ENCODE measurements around the gene UBR3.
"Not testable (repeated sequence)": the region's sequence is repeated elsewhere in the genome, so short reads cannot be mapped to it uniquely, and the experiment has no call there.

The UBR3 gene

DNA sequence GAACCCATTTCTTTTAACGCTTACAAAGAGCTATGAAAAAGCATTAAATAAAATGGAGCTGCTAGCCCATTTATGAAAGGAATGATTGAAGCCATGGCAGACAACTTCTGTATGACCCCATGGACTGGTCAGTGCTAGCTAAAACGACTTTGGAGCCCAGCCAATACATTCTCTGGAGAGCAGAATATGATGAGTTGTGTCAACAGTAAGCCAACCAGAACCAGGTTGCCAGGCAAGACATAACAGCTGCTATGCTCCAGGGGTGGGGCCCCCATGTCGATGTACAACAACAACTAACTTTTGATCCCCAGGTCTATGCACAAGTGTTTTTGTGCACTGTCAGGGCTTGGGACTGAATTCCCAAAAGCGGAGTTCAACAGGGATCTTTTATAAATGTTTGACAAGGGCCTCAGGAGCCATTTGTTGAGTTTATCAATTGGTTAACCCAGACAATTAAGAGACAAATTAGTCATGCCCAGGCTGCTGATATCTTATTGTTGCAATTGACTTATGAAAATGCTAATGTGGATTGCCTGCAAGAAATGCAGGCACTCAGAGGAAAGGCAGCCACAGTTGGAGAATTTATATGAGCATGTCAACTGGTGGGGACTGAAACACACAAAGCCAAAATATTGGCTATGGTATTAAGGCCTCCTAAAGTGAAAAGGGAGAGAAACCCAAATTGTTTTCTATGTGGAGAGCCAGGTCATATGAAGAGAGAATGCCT lies 286.1 kb downstream of the UBR3 start:
- no peaks in the 10 kb centered on the region for H3K36me3 ChIP-seq (ENCODE audit: control insufficient read depth, insufficient read depth, low read length)
- no peak overlapping the region for H3K4me3 ChIP-seq (replicated peaks; ENCODE audit: low read depth, low read length)
- DNase-seq (ENCODE audit: extremely low read depth, insufficient read length) = no peak
- H3K27me3 ChIP-seq (replicated peaks; ENCODE audit: control insufficient read depth, insufficient read depth, low read length) = no peaks in the 10 kb centered on the region; the same call in 1 of the 2 replicates
- TF ChIP-seq, protein P1, sequence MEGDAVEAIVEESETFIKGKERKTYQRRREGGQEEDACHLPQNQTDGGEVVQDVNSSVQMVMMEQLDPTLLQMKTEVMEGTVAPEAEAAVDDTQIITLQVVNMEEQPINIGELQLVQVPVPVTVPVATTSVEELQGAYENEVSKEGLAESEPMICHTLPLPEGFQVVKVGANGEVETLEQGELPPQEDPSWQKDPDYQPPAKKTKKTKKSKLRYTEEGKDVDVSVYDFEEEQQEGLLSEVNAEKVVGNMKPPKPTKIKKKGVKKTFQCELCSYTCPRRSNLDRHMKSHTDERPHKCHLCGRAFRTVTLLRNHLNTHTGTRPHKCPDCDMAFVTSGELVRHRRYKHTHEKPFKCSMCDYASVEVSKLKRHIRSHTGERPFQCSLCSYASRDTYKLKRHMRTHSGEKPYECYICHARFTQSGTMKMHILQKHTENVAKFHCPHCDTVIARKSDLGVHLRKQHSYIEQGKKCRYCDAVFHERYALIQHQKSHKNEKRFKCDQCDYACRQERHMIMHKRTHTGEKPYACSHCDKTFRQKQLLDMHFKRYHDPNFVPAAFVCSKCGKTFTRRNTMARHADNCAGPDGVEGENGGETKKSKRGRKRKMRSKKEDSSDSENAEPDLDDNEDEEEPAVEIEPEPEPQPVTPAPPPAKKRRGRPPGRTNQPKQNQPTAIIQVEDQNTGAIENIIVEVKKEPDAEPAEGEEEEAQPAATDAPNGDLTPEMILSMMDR (IDR thresholded peaks at IDR 0.05; ENCODE audit: insufficient read depth, low read length, poor library complexity, severe bottlenecking) = no peak

DNA sequence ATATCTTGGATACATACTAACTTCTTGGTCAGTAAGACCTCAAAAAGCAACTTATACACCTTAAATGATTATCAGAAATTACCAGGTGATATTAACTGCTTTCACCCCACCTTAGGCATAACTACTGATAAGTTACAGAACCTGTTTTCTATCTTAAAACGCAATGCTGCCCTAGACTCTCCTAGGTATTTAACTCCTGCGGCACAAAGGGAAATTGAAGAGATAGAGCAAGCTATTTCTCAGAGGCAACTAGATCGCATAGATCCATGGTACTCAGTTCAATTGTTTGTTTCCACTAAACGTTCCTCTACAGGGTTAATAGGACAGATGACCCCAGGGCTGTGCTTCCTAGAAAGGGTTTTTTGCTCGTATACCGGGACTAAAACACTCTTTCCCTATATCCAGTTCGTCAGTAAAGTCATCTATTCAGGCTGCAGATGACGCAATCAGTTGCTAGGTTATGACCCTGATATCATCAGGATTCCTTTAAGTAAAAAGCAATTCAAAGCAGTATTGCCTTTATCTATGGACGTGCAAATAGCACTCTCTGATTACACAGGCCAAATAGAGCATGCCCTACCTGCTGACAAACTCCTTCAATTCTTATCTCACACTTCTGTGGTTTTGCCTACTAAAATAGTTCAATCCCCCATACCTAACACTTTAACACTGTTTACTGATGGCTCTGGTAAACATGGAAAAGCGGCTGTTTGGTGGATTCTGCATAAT lies 288.4 kb downstream of the UBR3 start:
- TF ChIP-seq, protein P1 (IDR thresholded peaks at IDR 0.05; ENCODE audit: insufficient read depth, low read length, poor library complexity, severe bottlenecking) = no peak
- no peak for DNase-seq (ENCODE audit: extremely low read depth, insufficient read length)
- Histone ChIP-seq H3K27me3 (replicated peaks; ENCODE audit: control insufficient read depth, insufficient read depth, low read length) (no peaks in the 10 kb centered on the region; the same call in 1 of the 2 replicates), H3K36me3 (ENCODE audit: control insufficient read depth, insufficient read depth, low read length) (no peaks in the 10 kb centered on the region), H3K4me3 (replicated peaks; ENCODE audit: low read depth, low read length) (no peak overlapping the region)

DNA sequence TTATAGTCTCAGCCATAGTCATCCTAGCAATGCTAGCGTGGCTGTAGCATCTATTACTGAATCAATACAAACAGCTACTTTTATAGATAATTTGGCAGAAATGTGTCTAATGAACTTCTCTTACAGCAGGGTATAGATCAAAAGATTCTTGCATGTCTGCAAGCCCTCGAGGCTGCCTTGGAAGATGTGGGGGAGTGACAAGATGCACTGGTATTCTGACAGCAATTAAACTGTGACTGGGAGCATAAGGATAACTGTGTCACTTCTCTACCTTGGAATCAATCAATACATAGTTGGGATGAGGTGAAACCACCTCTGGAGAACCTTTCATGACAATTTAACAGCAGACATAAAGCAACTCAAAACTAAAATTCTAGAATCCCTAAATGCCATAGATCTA lies 291.4 kb downstream of the UBR3 start:
- H3K36me3 ChIP-seq (ENCODE audit: control insufficient read depth, insufficient read depth, low read length) = no peaks in the 10 kb centered on the region
- TF ChIP-seq, protein P1 (IDR thresholded peaks at IDR 0.05; ENCODE audit: insufficient read depth, low read length, poor library complexity, severe bottlenecking) = no peak
- H3K27me3 ChIP-seq (replicated peaks; ENCODE audit: control insufficient read depth, insufficient read depth, low read length) = no peaks in the 10 kb centered on the region; the same call in 1 of the 2 replicates
- no peak overlapping the region for H3K4me3 ChIP-seq (replicated peaks; ENCODE audit: low read depth, low read length)
- DNase-seq (ENCODE audit: extremely low read depth, insufficient read length) = no peak

DNA sequence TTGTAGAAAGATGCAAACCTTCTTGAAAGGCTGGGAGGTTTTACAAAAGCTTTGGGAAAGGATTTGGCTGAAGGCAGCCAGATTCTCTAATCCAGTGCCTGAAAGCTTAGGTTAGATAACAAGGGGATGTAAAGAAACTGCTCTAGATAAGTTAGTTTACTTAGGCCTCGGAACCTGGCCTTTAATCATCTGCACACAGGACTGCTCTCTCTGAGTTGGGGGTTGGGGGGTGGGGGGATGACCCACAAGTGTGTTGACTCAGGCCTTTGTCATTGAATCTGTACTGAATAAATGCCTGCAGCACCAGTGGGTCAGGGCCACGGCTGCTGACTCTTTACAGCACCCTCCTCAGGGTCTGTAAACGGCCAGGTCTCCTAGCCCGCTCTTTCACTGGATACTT lies 292.1 kb downstream of the UBR3 start:
- DNase-seq (ENCODE audit: extremely low read depth, insufficient read length); H3K27me3 ChIP-seq (replicated peaks; ENCODE audit: control insufficient read depth, insufficient read depth, low read length); H3K36me3 ChIP-seq (ENCODE audit: control insufficient read depth, insufficient read depth, low read length); H3K4me3 ChIP-seq (replicated peaks; ENCODE audit: low read depth, low read length): not testable (repeated sequence)

DNA sequence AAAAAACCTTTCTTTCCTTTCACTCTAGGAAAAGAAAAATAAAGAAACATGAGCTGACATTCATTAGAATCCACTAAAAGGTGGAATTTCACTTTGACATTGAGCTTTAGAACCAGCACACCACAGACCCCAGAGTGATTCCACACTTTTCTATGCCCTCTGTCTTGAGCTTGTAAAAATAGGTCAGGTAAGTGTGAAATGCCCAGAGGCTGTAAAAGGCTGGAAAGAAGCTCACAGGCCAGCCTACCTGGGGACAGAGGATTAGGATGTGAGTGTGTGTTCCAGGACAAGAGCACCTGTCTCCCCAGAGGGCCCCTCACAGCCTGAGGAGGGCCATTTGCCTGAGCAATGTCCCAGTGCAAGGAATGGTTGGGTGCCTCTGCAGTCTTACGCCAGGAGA lies 294.4 kb downstream of the UBR3 start:
- TF ChIP-seq, protein P1 (IDR thresholded peaks at IDR 0.05; ENCODE audit: insufficient read depth, low read length, poor library complexity, severe bottlenecking) = no peak
- Histone ChIP-seq H3K36me3 (ENCODE audit: control insufficient read depth, insufficient read depth, low read length) (no peaks in the 10 kb centered on the region), H3K4me3 (replicated peaks; ENCODE audit: low read depth, low read length) (no peak overlapping the region), H3K27me3 (replicated peaks; ENCODE audit: control insufficient read depth, insufficient read depth, low read length) (no peaks in the 10 kb centered on the region)
- DNase-seq (ENCODE audit: extremely low read depth, insufficient read length) = no peak

DNA sequence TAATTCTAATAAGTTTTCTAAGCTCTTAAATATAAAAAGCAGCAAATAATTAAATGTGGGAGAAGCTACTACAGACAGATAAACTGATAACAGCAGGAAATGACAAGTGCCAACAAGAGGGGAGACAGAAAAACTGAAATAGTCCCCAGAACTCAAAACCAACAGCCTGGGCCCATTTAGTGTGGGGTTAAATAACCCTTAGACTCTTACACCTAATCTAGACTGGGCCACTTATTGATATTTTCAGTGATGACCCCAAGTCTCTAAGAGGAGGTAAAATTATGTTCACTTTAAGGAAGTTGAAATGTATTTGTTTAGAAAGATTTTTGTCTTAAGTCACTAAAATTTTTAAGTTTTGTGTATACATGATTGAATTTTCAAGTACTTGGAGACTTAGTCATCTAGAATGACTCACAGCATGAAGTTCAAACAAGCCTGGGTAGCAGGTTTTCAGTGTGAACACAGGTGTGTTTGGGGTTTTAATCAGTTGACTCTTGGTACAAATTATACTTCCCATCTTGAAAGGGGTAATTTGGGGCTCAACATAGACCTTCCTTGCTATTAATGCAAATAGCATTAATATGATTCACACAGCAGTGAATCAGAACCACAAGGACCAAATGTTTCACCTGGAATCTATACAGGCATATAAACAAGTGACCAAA lies 295.8 kb downstream of the UBR3 start:
- H3K4me3 ChIP-seq (replicated peaks; ENCODE audit: low read depth, low read length) = no peak overlapping the region
- H3K36me3 ChIP-seq (ENCODE audit: control insufficient read depth, insufficient read depth, low read length) = no peaks in the 10 kb centered on the region
- TF ChIP-seq, protein P1 (IDR thresholded peaks at IDR 0.05; ENCODE audit: insufficient read depth, low read length, poor library complexity, severe bottlenecking) = no peak
- no peak for DNase-seq (ENCODE audit: extremely low read depth, insufficient read length)
- H3K27me3 ChIP-seq (replicated peaks; ENCODE audit: control insufficient read depth, insufficient read depth, low read length) = no peaks in the 10 kb centered on the region

All from GM06990 (cell line).